HG03457 (cell line): ENCODE measurements around the gene TBCB.
"Not testable (repeated sequence)": the region's sequence is repeated elsewhere in the genome, so short reads cannot be mapped to it uniquely, and the experiment has no call there.

Source experiments
- ATAC-seq: cut with Tn5 transposase; IDR thresholded peaks from one replicate; pipeline ENCODE4 v1.9.1; 2021; ENCODE audit warnings: moderate number of reproducible peaks; ENCODE audit not compliant: unreplicated experiment

Gene TBCB

DNA sequence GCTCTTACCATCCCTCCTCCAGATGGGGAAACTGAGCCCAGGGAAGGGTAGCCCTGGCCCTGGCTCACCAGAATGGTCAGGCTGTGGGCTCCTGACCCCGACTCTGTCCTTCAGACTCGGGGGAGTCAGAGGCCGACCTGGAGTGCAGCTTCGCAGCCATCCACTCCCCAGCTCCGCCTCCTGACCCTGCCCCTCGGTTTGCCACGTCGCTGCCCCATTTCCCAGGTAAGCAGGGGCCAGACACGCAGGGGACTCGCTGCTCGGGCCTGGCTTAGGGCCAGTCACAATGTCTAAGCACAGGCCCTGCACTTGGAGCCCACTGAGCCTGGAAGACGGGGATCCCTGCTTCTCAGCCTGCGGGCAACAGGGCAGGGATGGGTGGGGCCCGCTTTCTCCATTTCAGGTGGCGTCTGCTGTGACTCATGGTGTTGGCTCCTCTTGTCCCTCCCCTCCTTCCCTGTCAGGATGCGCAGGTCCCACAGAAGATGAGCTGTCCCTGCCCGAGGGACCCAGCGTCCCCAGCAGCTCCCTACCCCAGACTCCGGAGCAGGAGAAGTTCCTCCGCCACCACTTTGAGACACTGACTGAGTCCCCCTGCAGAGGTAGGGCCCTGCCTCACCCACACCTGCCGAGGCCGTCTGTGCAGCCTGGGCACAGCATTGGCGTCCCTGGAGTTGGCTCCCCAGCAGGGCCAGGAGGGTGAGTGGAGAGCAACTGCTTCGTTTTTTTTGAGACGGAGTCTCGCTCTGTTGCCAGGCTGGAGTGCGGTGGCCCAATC lies 13.5 kb upstream of the TBCB start:
- no peak for ATAC-seq

DNA sequence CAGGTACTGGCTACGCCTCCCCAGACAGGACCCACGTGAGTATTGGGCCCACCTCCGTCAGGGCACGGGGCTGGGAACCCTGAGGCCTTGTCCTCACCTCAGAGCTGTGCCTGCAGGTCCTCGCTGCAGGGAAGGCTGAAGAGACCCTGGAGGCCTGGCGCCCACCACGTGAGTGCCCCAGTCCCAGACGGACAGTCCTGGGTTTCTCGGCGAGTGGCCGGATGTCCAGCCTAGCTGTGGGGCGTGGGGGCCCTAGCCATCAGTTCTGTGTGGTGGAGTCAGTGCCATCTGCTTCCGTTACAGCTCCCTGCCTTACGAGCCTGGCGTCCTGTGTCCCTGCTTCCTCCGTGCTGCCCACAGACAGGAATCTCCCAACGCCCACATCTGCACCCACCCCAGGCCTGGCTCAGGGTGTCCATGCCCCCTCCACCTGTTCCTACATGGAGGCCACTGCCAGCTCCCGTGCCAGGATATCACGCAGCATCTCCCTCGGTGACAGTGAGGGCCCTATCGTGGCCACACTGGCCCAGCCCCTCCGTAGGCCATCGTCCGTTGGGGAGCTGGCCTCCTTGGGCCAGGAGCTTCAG lies 12.1 kb upstream of the TBCB start:
- ATAC-seq = no peak

DNA sequence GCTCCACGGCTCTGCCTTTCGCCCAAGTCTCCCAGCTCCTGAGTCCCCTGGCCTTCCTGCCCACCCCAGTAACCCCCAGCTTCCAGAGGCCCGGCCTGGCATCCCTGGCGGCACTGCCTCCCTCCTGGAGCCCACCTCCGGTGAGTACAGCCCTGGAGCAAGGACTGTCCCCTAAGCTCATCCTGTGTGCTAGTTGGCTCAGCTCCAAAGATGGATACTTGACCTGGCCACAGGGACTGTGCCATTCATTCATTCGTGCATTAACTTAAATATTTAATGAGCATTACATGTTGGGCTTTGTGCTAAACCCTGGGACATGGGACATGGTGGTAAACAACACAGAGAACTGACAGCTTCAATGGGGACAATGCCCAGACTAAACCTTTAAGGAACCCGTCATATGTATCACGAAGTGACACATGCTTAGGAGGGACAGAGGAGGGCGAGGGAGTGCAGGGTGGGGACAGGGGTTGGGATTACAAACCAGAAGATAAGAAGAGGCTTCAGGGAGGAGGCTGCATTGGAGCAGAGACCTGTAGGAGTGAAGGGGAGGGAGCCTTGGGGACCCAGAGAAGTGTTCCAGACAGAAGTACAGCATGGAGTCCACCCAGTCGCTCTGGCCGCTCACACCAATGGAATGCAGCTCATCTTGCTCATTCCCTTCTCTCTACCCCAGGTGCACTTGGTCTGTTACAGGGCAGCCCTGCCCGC lies 11.3 kb upstream of the TBCB start:
- no peak for ATAC-seq

DNA sequence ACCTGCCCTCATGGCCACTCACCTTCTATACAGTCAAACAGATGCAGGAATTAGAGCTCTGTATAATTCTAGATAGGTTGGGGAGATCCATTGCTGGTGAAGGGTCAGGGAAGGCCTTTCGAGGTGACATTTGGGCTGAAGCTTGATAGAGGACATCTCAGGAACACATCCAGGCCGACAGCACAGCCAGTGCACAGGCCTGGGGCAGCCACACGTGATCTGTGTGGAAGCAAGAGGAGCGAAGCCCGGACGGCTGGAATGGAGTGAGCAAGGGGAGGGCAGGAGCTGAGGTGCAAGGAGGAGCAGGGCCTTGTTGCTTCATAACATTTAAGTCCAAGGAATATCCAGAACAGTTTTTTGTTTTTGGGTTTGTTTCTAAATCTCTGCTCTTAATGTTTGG lies 8.8 kb upstream of the TBCB start:
- no peak for ATAC-seq

DNA sequence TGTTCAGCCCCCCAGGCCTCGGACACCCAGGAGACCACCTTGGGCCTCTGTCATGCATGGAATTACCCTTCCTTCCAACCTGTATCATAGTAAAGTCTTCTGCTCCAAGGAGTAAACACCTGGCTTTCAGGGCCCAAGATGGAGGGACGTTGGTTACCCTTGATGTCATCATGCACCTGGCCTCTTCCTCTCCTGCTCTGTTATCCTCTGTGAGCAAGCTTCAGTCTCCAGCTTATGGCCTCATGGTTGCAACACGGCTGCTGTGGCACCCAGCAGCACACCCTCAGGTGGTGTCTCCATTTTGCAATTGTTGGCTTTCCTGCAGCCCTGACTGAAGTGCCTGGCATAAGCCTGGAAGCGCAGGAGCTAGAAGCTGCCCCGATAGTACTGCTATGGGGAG lies 8.3 kb upstream of the TBCB start:
- ATAC-seq = no peak

DNA sequence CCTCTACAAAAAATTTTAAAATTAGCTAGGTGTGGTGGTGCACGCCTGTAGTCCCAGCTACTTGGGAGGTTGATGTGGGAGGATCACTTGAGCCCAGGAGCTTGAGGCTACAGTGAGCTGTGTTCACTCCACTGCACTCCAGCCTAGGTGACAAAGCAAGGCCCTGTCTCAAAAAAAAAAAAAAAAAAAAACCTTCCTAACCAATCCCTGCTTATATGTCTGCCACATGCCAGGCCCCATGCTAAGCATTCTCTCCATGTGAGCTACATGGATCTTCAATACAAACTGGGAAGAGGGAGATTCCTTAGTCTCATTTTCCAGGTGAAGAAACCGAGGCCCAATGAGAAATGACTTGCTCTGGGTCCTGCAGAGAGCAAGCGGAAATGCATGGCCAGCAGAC lies 6.6 kb upstream of the TBCB start:
- ATAC-seq = no peak

DNA sequence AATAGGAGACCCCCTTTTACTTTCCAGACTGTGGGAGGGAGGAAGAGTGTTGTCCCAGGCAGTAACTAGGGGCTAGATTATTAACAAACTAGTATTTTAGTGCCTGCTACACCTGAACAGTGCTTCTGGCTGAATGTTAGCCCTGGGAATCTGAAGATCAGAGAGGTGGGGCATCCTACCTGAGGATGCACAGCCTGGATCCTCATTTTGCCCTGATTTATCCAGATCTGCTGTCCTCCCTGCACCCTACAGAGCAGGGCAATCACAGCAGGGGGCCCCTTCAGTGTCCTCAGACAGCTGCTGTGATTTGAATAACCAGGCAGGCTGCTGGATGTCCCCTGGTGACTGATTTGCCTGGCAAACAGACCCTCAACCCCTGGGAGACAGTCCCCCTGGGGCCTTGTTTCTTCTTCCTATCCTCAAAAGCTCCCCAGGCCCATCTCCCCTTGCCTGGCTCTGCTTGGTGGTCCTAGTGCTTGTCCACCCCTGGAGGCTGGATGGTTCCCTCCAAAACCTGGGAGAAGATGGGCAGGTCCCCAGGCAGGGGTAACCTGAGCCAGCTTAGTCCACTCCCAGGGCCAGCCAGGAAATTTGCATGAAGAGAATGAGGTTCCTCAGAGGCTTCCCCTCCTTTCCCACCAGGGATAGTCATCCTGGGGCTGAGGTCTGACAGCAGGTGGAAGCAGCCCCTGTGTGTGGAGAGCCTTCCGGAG lies 4.6 kb upstream of the TBCB start, which contains the start of gene OVOL3:
OVOL3 (plus strand) TSS at position 657 of the 713 bp plus-strand sequence. CDS start 60 bp downstream, outside the sequence.
- no peak for ATAC-seq

DNA sequence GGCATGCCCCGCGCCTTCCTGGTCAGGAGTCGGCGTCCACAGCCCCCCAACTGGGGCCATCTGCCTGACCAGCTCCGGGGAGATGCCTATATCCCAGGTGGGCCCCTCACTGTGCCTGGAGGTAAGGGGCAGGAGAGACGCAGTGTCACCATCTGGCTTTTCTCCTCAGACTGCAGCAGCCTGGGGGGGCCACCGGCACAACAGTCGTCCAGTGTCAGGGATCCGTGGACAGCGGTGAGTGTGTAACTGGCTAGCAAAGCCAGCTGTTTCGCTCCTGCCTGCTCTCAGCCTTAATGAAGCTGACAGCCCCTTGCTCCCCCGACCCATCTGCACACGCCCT lies 4.1 kb upstream of the TBCB start:
- ATAC-seq = no peak

DNA sequence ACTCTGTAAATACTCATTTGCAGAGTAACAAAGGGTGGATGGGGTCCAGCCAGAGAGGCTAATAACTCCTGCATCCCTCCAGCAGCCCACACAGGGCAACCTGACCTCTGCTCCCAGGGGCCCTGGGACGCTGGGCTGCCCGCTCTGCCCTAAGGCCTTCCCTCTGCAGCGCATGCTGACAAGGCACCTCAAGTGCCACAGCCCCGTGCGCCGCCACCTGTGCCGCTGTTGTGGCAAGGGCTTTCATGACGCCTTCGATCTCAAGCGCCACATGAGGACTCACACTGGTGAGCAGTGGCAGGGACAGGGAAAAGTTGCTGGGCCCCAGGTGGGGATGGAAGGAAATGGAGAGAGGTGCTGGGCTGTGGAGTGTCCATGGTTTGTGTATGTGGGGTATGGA lies 2.6 kb upstream of the TBCB start:
- ATAC-seq = no peak

DNA sequence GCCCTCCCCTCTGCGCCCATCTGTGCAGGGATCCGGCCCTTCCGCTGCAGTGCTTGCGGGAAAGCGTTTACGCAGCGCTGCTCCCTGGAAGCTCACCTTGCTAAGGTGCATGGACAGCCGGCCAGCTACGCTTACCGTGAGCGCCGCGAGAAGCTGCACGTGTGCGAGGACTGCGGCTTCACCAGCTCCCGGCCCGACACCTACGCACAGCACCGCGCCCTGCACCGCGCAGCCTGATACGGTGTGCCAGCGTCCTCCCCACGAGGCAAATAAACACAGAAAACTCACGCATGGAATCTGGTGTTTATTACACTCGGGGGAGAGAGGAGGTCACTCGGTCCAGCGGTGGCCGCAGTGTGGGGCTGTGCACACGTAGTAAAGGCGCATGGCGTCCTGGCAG lies 1.8 kb upstream of the TBCB start:
- ATAC-seq = no peak

DNA sequence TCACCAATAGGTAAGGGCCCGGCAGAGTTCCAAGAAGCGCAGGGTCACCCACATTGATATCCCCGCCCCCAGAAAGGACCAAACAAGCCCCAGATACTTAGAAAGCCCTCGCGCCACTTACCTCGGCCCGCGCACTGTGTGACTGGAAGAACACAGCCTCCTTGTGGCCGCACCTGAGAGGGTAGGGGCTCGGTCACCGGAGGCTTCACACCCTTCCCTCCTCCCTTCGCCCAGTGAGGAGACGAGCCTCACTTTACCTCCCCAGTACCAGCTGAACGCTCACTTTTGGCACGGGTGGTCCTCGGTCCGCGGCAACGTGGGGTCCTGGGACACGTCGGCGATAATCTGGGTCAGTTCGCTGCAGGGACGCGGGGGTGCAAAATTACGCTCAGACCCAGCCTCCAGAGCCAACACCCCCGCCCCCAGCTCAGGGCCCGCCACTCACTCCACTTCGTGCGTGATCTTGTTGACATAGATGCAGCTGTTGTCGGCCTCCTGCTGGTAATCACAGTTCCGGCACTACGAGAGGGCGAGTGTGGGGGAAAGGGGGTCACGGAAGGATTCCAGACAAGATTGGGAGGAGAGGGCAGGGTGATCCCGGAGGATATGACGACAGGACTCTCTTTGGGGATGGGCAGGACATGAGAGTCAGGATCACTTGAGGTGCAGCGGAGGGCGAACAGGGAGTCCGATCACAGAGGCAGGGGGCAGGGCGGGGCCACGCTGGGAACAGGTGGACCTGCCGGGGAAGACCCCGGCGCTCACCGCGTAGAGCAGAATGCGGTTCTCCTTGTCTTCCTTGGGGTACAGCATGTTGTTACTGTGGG lies 1.2 kb upstream of the TBCB start:
- ATAC-seq = peak; percentile 5

DNA sequence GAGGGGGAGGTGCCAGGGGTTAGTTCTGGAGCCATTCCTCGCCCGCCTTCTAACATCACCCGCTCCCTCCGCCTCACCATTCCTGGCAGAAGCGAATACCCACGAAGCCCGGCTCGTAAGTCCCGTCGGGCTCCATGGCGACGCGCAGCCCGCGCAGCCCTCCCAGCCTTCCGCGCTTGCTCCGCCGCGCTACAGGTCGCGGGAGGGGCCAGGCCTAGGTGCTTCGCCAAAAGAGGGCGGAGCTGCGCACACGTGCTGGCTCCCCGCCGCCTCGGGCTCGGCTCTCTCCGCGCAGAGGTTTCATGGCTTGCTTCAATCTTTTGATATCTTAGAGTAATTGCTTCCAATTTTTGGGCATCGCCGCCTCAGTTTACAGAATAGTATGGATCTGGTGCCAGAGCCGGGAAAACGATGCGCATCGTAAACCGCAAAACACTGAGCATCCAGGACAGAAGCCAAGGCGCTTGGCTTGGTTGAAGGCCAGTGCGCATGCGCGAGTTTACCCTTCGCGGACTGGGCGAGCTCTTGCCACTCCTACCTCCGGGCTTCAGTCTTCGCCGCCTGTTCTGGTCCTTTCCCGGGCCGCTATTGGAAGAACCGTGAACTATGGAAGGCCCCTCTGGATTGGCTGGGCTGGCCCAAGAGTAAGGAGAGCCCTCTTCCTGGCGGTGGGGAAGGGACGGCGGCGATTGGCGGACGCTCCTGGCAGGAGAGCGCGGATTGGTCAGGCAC lies 381 bp upstream of the TBCB start, which contains the start of gene POLR2I:
POLR2I (minus strand) TSS at position 155 of the 732 bp plus-strand sequence; CDS start at position 136, 19 bp downstream.
- ATAC-seq = peak; percentile 75

DNA sequence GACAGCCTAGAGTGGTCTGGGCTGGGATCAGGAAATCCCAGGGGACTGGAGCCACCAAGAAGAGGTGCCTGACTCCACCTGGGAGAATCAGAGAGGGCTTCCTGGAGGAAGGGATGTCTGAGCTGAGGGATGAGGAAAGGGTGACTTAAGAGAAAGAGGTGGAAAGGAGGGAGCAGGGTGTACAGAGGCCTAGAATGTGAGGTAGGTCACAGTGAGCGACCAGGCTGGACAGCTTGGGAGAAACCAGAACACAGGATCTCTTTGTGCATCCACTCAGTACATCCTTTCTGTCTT lies 1.0 kb downstream of the TBCB start:
- no peak for ATAC-seq

DNA sequence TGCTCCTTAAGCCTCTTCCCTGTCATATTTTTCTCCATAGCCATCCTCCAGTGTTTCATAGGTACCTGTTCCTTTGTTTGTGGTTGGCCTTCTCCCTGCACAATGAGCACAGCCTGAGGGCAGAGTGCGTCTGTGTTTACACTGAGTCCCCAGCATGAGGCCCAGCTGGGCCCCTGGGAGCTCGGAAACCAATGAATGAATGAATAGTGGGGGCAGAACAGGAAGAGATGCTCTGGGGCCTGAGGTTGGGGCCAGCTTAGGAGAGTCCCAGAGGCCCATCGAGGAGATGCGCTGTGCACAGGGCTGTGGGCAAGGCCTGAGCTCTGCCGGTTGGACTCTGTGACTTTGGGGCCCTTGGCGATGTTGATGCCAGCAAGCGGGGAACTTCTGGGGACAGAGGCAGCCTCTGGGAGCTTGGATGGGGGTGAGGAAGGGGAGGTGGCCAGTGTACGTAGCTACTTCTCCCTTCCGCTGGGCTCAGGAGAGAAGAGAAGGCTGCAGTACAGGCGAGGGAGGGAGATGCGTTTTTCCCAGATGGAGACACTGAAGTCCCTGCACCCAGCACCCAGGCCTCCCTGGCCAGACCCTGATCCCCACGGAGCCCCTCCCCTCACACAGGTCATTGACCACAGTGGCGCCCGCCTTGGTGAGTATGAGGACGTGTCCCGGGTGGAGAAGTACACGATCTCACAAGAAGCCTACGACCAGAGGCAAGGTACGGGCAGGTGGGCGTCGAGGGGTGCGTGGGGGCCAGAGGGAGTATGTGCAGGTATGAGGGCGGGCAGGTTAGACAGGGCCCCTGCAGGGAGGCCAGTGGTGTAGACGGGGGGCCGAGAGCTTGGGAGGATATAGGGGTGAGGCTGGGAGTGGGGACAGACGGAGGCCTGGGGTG lies 5.1 kb downstream of the TBCB start:
- ATAC-seq = no peak

DNA sequence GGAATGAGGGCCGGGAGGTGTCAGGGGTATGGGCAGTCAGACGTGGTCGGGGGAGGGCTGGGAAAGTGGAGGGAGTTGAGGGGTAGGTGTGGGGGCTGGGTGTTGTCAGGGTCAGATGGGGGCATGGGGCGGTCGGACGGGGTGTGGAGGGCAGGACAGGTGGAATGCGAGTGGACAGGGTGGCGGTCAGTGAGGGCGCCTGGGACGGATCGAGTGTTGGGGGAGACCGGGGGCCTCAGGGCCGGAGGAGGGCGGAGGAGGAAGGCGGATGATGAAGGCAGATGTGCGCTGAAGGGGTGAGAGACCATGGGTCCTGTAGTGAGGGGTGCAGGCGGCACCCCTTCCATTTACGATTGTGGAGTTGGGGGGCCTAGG lies 5.7 kb downstream of the TBCB start:
- no peak for ATAC-seq

DNA sequence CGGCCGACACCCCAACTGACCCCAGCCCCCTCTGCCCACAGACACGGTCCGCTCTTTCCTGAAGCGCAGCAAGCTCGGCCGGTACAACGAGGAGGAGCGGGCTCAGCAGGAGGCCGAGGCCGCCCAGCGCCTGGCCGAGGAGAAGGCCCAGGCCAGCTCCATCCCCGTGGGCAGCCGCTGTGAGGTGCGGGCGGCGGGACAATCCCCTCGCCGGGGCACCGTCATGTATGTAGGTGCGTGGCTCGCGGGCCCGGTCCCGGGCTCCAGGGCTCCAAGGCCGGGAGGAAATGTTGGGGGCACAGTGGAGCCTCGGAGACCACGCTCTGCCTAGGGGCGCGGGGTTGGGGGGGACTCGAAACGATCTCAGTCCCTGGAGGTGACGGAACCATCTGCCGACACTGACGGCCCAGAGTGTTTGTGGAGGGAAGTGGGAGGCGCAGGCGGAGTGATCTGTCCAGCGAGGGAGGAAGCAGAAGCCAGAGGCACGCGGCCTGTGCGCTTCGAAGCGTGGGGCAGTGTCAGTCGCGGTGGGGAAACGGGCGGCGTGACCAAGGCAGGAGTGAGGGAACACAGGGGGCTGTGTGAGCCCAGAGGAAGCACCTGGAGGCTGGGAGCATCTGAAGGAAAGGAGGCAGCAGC lies 6.3 kb downstream of the TBCB start:
- ATAC-seq = no peak

DNA sequence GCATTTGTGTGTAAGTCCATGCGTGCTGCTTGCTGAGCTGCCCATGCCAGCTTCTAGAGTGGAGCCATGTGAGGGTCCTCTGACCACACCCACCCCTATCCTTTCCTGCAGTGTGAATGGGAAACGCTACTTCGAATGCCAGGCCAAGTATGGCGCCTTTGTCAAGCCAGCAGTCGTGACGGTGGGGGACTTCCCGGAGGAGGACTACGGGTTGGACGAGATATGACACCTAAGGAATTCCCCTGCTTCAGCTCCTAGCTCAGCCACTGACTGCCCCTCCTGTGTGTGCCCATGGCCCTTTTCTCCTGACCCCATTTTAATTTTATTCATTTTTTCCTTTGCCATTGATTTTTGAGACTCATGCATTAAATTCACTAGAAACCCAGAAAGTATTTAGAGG lies 10.3 kb downstream of the TBCB start:
- ATAC-seq = no peak

DNA sequence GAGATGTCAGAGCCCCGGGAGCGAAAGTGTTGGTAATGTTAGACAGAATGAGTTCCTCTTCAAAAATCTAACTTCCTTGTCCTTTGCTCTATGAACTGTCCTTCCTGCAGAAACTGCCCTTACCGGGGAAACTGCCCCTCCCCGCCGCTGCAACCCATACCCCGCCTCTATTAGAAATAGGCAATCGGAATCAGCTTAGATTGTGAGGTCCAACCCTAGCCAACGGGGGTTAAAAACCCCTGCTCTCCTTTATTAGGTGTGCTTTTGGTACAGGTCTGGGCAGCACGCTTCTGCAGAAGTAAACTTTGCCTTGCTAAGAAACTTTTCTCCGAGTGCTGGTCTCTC lies 13.1 kb downstream of the TBCB start:
- ATAC-seq = no peak

DNA sequence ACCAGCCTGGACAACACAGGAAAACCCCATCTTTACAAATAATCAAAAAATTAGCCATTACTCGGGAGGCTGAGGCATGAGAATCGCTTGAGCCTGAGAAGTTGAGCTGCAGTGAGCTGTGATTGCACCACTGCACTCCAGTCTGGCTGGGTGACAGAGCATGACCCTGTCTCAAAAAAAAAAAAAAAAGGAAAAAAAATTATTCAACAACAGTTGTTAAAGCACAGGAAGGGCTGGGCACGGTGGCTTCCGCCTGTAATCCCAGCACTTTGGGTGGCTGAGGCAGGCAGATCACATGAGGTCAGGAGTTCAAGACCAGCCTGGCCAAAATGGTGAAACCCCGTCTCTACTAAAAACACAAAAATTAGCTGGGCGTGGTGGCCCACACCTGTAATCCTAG lies 16.0 kb downstream of the TBCB start:
- not testable (repeated sequence) for ATAC-seq
